Erythroblast (primary cell): Measurements from ENCODE around the gene EFNB2.

Experiments
- GATA1 ChIP-seq: IDR thresholded peaks from 2 replicates; pipeline ENCODE4 v1.6.1; 2011; ENCODE audit warnings: low read depth, mild to moderate bottlenecking, control low read depth, low read length, moderate library complexity
- POLR2A ChIP-seq: IDR thresholded peaks from 2 replicates; pipeline ENCODE4 v1.6.1; 2011; ENCODE audit warnings: mild to moderate bottlenecking, low read length

- TF ChIP-seq POLR2A (no peak), GATA1 (no peak)
Observed at GRCh38 chr13:106558527-106558926, 23.1 kb upstream of the EFNB2 start.
